Measurements from ENCODE around the gene SMIM41.
A peak's percentile ranks its signal among the peaks of the same experiment; 100 is the strongest.

SMIM41 gene

DNA sequence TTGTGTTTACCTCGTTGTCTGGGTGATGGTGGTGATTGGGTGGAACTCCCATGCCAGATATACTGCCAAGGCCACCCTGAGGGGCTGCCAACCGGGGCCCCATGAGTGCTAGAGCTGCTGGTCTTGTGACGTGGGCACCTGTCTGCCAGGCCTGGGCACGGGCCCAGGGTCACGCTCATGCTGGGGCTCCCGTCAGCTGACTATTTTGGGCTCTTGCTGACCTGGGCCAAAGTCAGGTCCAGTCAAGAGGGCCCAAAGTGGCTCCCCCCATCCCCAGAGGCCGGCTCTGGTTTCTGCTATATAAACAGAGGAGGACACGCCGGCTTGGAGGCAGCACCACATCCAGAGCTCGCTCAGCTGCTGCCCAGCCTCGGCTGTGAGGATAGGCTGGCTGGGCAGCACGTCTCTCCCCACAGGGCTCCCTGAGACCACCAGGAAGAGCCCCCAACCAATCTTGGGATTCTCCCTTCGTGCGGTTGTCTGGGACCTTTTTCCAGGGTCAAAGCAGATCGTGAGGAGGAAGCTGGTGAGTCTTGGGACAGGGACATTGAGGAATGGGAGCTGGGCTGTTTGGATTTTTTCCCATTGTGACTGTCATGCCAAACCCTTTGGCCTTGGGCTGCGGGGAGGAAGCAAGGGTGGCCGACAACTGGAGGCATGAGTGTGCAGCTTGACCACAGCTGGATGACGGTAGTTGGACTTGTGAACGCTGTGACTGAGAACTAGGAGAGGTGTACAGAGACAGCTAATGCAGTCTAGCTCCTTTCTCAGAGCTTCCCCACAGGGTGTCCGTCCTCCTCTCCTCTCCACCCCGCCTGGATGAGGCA, 35.9 kb upstream of the SMIM41 start:
- H3K9ac ChIP-seq (ENCODE audit: low read length): no peak overlapping the region
- no CpG with 5 or more reads among the region's 21 CpGs for WGBS (ENCODE audit: extremely low coverage, insufficient coverage, insufficient read length)
- H3K79me2 ChIP-seq (ENCODE audit: control insufficient read depth, insufficient read depth, low read length, poor library complexity): no peaks in the 10 kb centered on the region
- H3K27me3 ChIP-seq (ENCODE audit: insufficient read depth, low read length): no peaks in the 10 kb centered on the region
- H3K4me2 ChIP-seq (ENCODE audit: low read length): no peak overlapping the region
- H2AK5ac ChIP-seq (ENCODE audit: low read length): no peak overlapping the region
- H2BK5ac ChIP-seq (ENCODE audit: low read depth, low read length, poor library complexity): no peak overlapping the region
- H4K8ac ChIP-seq (ENCODE audit: low read depth, low read length): no peak overlapping the region
- no peak overlapping the region for H3K23ac ChIP-seq (ENCODE audit: low read length)
- no peak overlapping the region for H4K12ac ChIP-seq (ENCODE audit: low read depth, low read length)
- no peaks in the 10 kb centered on the region for H3K79me1 ChIP-seq (ENCODE audit: low read length)
- no peak for DNase-seq
- no peak overlapping the region for H3K18ac ChIP-seq (ENCODE audit: low read length)
- no peak overlapping the region for H3K27ac ChIP-seq (ENCODE audit: low read depth, low read length)
- H3K4me3 ChIP-seq (ENCODE audit: low read depth, low read length): no peak overlapping the region
- no peak overlapping the region for H2BK12ac ChIP-seq (ENCODE audit: low read length)
- no peak overlapping the region for H2AFZ ChIP-seq (ENCODE audit: insufficient read depth, low read length, poor library complexity)
- no peak overlapping the region for H4K91ac ChIP-seq (ENCODE audit: low read depth, low read length)
- H3K9me3 ChIP-seq (ENCODE audit: insufficient read depth, low read depth, low read length): peaks cover 2% of the 10 kb centered on the region
- H3K4me1 ChIP-seq (ENCODE audit: control insufficient read depth in 1 of 2, insufficient read depth in 2 of 2, low read length in 2 of 2): peaks cover 7% of the 10 kb centered on the region in 2 experiments
- no peak overlapping the region for H3K4ac ChIP-seq (ENCODE audit: low read depth, low read length)
- peaks cover 6 to 14% of the 10 kb centered on the region in 2 experiments for H3K36me3 ChIP-seq (ENCODE audit: control insufficient read depth in 1 of 2, insufficient read depth in 2 of 2, low read length in 2 of 2)
- no peak overlapping the region for H2BK120ac ChIP-seq (ENCODE audit: insufficient read depth, low read length, poor library complexity)
- H3K14ac ChIP-seq (ENCODE audit: low read length): no peak overlapping the region

DNA sequence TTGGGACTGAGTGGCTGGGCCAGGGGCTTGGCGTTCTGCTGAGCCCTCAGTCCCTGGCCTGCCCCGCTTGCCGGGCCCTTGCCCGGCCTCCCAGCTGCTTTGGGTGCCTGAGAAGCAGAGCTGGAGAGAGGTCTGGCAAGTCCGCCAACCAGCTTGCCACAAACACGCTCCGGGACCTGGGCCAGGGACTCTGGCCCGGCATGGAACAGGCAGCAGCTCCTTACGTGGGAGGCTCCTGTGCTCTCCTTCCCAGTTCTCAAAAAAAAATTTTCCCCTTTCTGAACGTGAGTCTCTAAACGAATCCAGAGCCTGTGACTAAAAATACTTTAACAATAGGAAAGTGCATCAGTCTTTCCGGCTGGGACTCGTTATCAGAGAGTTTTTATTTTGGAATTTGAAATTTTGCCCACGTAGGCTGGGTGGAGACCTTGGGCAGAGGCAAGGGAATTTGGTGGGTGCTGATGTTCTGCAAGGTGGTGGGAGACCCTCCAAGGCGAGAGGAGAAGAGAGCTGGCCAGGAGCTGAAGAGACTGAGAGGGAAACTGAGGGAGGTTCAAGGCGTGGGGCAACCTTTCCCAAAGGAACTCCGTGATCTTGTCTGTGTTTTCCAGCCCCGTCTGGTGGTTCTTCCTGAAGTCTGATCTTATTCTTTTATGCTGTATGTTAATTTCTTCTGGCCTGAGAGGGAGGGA, 35.1 kb upstream of the SMIM41 start:
- Histone ChIP-seq H2AK5ac (ENCODE audit: low read length) (no peak overlapping the region), H3K79me1 (ENCODE audit: low read length) (no peaks in the 10 kb centered on the region), H3K23ac (ENCODE audit: low read length) (no peak overlapping the region), H2BK12ac (ENCODE audit: low read length) (no peak overlapping the region), H3K4me2 (ENCODE audit: low read length) (no peak overlapping the region), H3K14ac (ENCODE audit: low read length) (no peak overlapping the region), H3K27me3 (ENCODE audit: insufficient read depth, low read length) (no peaks in the 10 kb centered on the region), H3K36me3 (ENCODE audit: control insufficient read depth in 1 of 2, insufficient read depth in 2 of 2, low read length in 2 of 2) (peaks cover 6 to 14% of the 10 kb centered on the region in 2 experiments), H3K27ac (ENCODE audit: low read depth, low read length) (no peak overlapping the region), H4K12ac (ENCODE audit: low read depth, low read length) (no peak overlapping the region), H4K91ac (ENCODE audit: low read depth, low read length) (no peak overlapping the region), H2AFZ (ENCODE audit: insufficient read depth, low read length, poor library complexity) (no peak overlapping the region), H3K18ac (ENCODE audit: low read length) (no peak overlapping the region), H4K8ac (ENCODE audit: low read depth, low read length) (no peak overlapping the region), H3K4me3 (ENCODE audit: low read depth, low read length) (no peak overlapping the region), H3K9me3 (ENCODE audit: insufficient read depth, low read depth, low read length) (peaks cover 2% of the 10 kb centered on the region), H2BK5ac (ENCODE audit: low read depth, low read length, poor library complexity) (no peak overlapping the region), H3K79me2 (ENCODE audit: control insufficient read depth, insufficient read depth, low read length, poor library complexity) (no peaks in the 10 kb centered on the region), H3K4ac (ENCODE audit: low read depth, low read length) (no peak overlapping the region), H2BK120ac (ENCODE audit: insufficient read depth, low read length, poor library complexity) (no peak overlapping the region), H3K9ac (ENCODE audit: low read length) (no peak overlapping the region), H3K4me1 (ENCODE audit: control insufficient read depth in 1 of 2, insufficient read depth in 2 of 2, low read length in 2 of 2) (peaks cover 7% of the 10 kb centered on the region in 2 experiments)
- no CpG with 5 or more reads among the region's 18 CpGs for WGBS (ENCODE audit: extremely low coverage, insufficient coverage, insufficient read length)
- no peak for DNase-seq

DNA sequence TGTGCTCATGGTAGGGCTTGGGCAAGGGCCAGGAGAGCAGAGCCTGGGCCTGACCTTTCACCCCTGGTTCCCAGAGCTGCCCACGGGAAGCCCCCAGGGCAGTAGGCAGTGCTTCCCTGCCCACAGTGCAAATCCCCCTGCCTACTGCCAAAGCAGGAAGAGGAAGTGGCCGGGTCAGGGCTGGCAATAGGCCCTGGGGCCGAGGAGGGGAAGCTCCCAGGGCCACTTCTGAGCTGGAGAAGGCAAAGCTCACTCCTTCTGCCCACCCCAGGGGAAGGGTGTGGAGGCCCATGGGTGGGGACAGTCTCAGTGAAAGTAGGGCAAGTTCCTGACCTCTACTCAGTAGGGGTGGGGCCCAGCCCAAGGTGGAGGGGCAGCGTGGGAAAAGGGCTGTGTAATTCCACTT, 33.7 kb upstream of the SMIM41 start:
- Histone ChIP-seq H3K9me3 (ENCODE audit: insufficient read depth, low read depth, low read length) (peaks cover 2% of the 10 kb centered on the region), H2BK120ac (ENCODE audit: insufficient read depth, low read length, poor library complexity) (no peak overlapping the region), H2AFZ (ENCODE audit: insufficient read depth, low read length, poor library complexity) (no peak overlapping the region), H3K79me1 (ENCODE audit: low read length) (peaks cover 4% of the 10 kb centered on the region), H3K4me2 (ENCODE audit: low read length) (no peak overlapping the region), H3K4me1 (ENCODE audit: control insufficient read depth in 1 of 2, insufficient read depth in 2 of 2, low read length in 2 of 2) (peaks cover 14 to 17% of the 10 kb centered on the region in 2 experiments), H3K27ac (ENCODE audit: low read depth, low read length) (no peak overlapping the region), H3K23ac (ENCODE audit: low read length) (no peak overlapping the region), H3K14ac (ENCODE audit: low read length) (no peak overlapping the region), H3K36me3 (ENCODE audit: control insufficient read depth in 1 of 2, insufficient read depth in 2 of 2, low read length in 2 of 2) (peaks cover 6 to 14% of the 10 kb centered on the region in 2 experiments), H4K12ac (ENCODE audit: low read depth, low read length) (no peak overlapping the region), H2AK5ac (ENCODE audit: low read length) (no peak overlapping the region), H2BK12ac (ENCODE audit: low read length) (no peak overlapping the region), H3K9ac (ENCODE audit: low read length) (no peak overlapping the region), H3K18ac (ENCODE audit: low read length) (no peak overlapping the region), H4K91ac (ENCODE audit: low read depth, low read length) (no peak overlapping the region), H3K27me3 (ENCODE audit: insufficient read depth, low read length) (no peaks in the 10 kb centered on the region), H4K8ac (ENCODE audit: low read depth, low read length) (no peak overlapping the region), H2BK5ac (ENCODE audit: low read depth, low read length, poor library complexity) (no peak overlapping the region), H3K79me2 (ENCODE audit: control insufficient read depth, insufficient read depth, low read length, poor library complexity) (peaks cover 4% of the 10 kb centered on the region), H3K4me3 (ENCODE audit: low read depth, low read length) (no peak overlapping the region), H3K4ac (ENCODE audit: low read depth, low read length) (no peak overlapping the region)
- peak; percentile 26 to 33 for DNase-seq
- no CpG with 5 or more reads among the region's 4 CpGs for WGBS (ENCODE audit: extremely low coverage, insufficient coverage, insufficient read length)

DNA sequence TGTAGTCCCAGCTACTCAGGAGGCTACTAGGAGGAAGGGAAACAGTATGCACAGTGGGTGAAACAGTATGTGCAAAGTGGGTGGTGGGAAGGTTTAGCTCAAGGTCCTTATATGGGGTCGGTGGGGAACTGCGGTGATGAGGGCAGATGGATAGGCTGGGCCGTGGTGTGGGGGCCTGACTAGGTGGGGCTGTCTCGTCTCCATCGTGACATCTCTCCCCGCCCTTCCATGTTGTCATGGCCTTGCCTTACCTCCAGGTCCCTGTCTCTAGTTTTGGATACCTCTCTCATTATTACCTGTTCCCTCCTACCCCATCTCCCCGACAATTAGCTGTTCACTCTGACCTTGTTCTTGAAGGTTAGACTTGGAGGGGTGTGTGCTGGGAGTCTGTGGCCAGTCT, 32.6 kb upstream of the SMIM41 start:
- H3K4ac ChIP-seq (ENCODE audit: low read depth, low read length): no peak overlapping the region
- H3K14ac ChIP-seq (ENCODE audit: low read length): no peak overlapping the region
- no peak overlapping the region for H3K18ac ChIP-seq (ENCODE audit: low read length)
- H3K79me1 ChIP-seq (ENCODE audit: low read length): peaks cover 6% of the 10 kb centered on the region
- H4K12ac ChIP-seq (ENCODE audit: low read depth, low read length): no peak overlapping the region
- no peak overlapping the region for H2AK5ac ChIP-seq (ENCODE audit: low read length)
- H3K9ac ChIP-seq (ENCODE audit: low read length): no peak overlapping the region
- no peak overlapping the region for H2BK5ac ChIP-seq (ENCODE audit: low read depth, low read length, poor library complexity)
- H3K79me2 ChIP-seq (ENCODE audit: control insufficient read depth, insufficient read depth, low read length, poor library complexity): peaks cover 4% of the 10 kb centered on the region
- no peak overlapping the region for H3K4me2 ChIP-seq (ENCODE audit: low read length)
- no peak overlapping the region for H3K23ac ChIP-seq (ENCODE audit: low read length)
- DNase-seq: no peak
- no peak overlapping the region for H2BK12ac ChIP-seq (ENCODE audit: low read length)
- H4K8ac ChIP-seq (ENCODE audit: low read depth, low read length): no peak overlapping the region
- no peak overlapping the region for H3K27ac ChIP-seq (ENCODE audit: low read depth, low read length)
- peaks cover 2% of the 10 kb centered on the region for H3K9me3 ChIP-seq (ENCODE audit: insufficient read depth, low read depth, low read length)
- no peak overlapping the region for H2BK120ac ChIP-seq (ENCODE audit: insufficient read depth, low read length, poor library complexity)
- no CpG with 5 or more reads among the region's 7 CpGs for WGBS (ENCODE audit: extremely low coverage, insufficient coverage, insufficient read length)
- peaks cover 6 to 14% of the 10 kb centered on the region in 2 experiments for H3K36me3 ChIP-seq (ENCODE audit: control insufficient read depth in 1 of 2, insufficient read depth in 2 of 2, low read length in 2 of 2)
- peaks cover 14 to 23% of the 10 kb centered on the region in 2 experiments for H3K4me1 ChIP-seq (ENCODE audit: control insufficient read depth in 1 of 2, insufficient read depth in 2 of 2, low read length in 2 of 2)
- H3K4me3 ChIP-seq (ENCODE audit: low read depth, low read length): no peak overlapping the region
- no peak overlapping the region for H4K91ac ChIP-seq (ENCODE audit: low read depth, low read length)
- H3K27me3 ChIP-seq (ENCODE audit: insufficient read depth, low read length): no peaks in the 10 kb centered on the region
- no peak overlapping the region for H2AFZ ChIP-seq (ENCODE audit: insufficient read depth, low read length, poor library complexity)

All from trophoblast cell (in vitro differentiated cells and primary cell).